ENCODE data around the gene MESP2. TPM values are rescaled to one million over a fixed set of nuclear protein-coding genes. Genes with fewer than 3 reads are reported as not detected.

MESP2 gene
- under 1 TPM; 0.27 to 0.47 (median 0.38) TPM for polyA plus RNA-seq (ENCODE audit: insufficient read length in 4 of 4)

DNA sequence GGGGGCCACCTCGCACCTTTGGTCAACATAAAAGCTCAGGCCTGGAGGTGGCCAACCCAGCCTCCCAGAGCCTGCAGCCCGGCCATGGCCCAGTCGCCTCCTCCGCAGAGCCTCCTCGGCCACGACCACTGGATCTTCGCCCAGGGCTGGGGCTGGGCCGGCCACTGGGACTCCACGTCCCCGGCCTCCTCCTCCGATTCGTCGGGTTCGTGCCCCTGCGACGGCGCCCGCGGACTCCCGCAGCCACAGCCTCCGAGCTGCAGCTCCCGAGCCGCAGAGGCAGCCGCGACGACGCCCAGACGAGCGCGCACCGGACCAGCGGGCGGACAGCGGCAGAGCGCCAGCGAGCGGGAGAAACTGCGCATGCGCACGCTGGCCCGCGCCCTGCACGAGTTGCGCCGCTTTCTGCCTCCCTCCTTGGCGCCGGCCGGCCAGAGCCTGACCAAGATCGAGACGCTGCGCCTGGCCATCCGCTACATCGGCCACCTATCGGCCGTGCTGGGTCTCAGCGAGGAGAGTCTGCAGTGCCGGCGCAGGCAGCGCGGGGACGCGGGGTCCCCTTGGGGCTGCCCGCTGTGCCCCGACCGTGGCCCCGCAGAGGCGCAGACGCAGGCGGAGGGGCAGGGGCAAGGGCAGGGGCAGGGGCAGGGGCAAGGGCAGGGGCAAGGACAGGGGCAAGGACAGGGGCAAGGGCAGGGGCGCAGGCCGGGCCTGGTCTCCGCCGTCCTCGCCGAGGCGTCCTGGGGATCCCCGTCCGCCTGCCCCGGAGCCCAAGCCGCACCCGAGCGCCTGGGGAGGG, at the start of gene MESP2:
Gene MESP2 (plus strand): TSS at position 59 of the 799 bp plus-strand sequence. CDS start 26 bp downstream, at position 85.
- peak; percentile 48 to 71 (median 64) for DNase-seq (ENCODE audit: low read depth in 4 of 4, low spot score in 2 of 4)

DNA sequence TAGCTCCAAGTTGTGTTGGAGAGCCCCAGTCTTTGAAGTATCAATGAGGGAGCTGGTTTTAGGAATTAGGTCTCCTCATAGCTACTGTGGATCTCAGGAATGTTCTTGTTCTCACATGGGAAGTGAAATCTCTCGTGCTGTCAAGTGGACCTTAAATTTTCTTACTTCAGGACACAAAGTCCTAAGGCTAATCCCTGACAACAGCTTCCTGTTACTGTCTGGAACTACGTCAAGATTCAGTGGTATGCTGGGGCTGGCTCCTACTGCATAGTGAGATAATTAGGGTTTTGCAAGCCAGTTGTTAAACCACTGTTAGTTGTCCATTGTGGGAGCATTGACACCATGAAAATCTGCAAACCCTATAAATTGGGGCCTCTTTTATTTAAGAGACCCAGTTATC, 47.9 kb upstream of the MESP2 start:
- no peak for DNase-seq (ENCODE audit: low read depth in 4 of 4, low spot score in 2 of 4)

DNA sequence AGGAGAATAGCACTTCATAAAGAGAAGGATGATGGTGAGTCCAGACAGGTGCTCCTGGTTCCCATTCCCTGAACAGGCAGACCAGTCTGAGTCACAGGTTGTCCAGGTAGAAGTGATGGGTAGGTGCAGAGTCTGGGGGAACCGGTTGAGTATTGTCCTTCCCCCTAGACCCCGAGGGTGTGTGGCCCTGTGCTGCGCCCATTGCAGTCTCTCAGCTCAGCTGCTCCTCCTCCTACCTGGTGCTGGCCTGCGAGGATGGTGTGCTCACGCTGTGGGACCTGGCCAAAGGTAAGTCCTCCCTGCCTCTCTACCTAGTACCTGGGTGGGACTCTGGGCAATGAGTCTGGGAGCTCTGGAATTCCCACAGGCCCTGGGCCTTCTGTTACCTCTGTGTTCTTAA, 44.9 kb upstream of the MESP2 start:
- no peak for DNase-seq (ENCODE audit: low read depth in 4 of 4, low spot score in 2 of 4)

GRCh38 chr15:89732451-89733172, 43.5 kb upstream of the MESP2 start:
- DNase-seq (ENCODE audit: low read depth in 4 of 4, low spot score in 2 of 4): no peak

GRCh38 chr15:89735773-89736172, 40.4 kb upstream of the MESP2 start:
- no peak for DNase-seq (ENCODE audit: low read depth in 4 of 4, low spot score in 2 of 4)

GRCh38 chr15:89740137-89740536, 36.0 kb upstream of the MESP2 start:
- peak in 2 of 4 donors; percentile 57 to 66 for DNase-seq (ENCODE audit: low read depth in 4 of 4, low spot score in 2 of 4)

- no peak for DNase-seq (ENCODE audit: low read depth in 4 of 4, low spot score in 2 of 4)
Measured at GRCh38 chr15:89743011-89743410, 33.1 kb upstream of the MESP2 start.

GRCh38 chr15:89743594-89743993, 32.5 kb upstream of the MESP2 start:
- no peak for DNase-seq (ENCODE audit: low read depth in 4 of 4, low spot score in 2 of 4)

DNA sequence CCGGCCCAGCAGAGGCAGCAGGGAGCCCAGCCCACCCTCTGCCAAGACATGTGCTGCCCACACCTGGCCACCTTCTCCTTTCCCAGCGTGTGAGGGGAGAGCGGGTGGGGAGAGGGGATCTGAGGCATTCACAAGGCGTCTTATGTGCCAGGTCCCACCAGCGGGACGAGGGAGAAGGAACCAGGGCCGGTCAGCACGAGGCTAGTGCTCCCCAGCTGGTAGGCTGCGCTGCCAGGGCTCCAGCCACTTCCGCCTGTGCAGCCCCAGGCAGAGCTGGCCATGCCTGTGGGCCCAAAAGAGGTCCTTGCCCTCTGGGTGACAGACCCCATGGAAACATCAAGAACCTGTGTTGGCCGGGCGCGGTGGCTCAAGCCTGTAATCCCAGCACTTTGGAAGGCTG, 31.0 kb upstream of the MESP2 start:
- no peak for DNase-seq (ENCODE audit: low read depth in 4 of 4, low spot score in 2 of 4)

GRCh38 chr15:89745768-89746167, 30.4 kb upstream of the MESP2 start:
- DNase-seq (ENCODE audit: low read depth in 4 of 4, low spot score in 2 of 4): no peak

- no peak for DNase-seq (ENCODE audit: low read depth in 4 of 4, low spot score in 2 of 4)
Measured at GRCh38 chr15:89746386-89746780, 29.7 kb upstream of the MESP2 start.

DNA sequence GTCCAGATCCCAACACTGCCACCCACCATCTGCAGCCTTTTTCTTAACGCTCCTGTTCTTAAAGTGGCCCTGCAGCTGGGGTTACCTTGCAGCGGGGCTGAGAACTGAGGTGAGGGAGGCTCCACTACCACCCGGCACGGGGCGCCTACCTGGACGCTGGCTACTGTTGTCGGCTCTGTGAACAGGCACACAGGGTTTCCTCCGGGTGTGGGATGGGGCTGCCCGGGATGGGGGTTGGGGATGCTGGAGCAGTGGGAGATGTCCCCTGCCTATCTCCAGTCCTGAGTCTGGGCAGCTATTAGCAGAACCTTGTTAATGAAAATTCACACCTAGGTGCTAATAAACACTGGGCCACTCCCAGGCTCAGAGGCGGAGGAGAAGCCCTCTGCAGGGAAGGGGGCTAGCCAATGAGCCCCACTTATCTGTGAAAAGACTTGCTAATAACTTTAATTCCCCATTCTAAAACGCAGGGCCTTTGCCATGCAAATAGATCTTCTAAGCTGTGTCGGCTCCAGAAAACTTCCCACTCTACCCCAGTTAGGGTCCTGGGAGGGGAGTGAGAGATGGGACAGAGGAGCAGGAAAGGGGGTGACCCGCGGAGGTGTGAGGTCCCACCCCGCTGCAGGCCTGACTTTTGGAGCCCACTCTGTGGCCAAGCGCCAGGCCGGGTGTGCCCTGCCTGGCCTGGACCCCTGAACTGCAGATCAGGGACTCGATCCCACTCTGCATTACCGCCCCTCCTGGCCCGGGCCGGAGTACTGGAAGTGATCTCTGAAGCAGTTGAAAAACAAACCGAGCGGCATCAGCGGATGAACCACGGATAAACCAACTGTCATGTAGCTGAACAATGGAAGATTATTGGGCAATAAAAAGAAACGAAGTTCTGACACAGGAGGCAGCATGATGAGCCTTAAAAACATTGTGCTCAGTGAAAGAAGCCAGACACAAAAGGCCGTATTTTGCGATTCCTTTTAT, 28.1 kb upstream of the MESP2 start:
- DNase-seq (ENCODE audit: low read depth in 4 of 4, low spot score in 2 of 4): no peak

GRCh38 chr15:89749054-89749453, 27.1 kb upstream of the MESP2 start:
- DNase-seq (ENCODE audit: low read depth in 4 of 4, low spot score in 2 of 4): no peak

GRCh38 chr15:89749526-89749925, 26.6 kb upstream of the MESP2 start:
- DNase-seq (ENCODE audit: low read depth in 4 of 4, low spot score in 2 of 4): no peak

GRCh38 chr15:89749951-89750559, 26.1 kb upstream of the MESP2 start:
- no peak for DNase-seq (ENCODE audit: low read depth in 4 of 4, low spot score in 2 of 4)

GRCh38 chr15:89750560-89751542, 25.3 kb upstream of the MESP2 start, which contains the start of gene MESP1:
MESP1 (minus strand) TSS chr15:89751249; CDS start chr15:89751231, 18 bp downstream.
- DNase-seq (ENCODE audit: low read depth in 4 of 4, low spot score in 2 of 4): peak; percentile 62 to 85 (median 78)

DNA sequence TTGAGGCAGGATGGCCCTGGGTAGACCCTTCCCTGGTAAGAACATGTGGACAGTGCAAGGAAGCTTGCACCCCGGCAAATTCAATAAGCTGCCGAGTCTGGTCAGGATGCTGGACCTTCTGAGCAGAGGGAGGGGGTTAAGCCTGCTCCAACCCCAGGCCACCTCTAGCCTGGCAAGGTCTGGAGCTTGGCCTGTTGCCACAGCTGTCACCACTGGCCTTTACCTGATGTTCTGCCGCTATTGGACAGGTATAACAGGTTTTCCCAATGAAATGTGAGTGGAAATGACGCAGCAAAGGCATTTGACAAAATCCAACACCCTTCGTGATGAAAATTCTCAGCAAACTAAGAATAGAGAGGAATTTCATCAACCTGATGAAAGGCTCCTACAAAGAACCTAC, 24.4 kb upstream of the MESP2 start:
- DNase-seq (ENCODE audit: low read depth in 4 of 4, low spot score in 2 of 4): no peak

DNA sequence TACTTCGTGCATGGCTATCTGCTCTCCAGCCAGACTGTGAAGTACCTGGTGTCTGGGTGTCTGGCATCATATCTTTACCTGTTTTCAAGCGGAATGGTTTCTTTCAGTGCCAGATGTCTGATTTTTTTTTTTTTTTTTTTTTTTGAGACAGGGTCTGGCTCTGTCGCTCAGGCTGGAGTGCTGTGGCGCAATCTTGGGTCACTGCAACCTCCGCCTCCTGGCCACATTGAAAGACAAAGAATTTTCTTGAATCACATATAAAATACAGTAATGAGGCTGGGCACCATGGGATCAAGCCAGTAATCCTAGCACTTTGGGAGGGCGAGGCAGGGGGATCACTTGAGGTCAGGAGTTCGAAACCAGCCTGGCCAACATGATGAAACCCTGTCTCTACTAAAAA, 22.3 kb upstream of the MESP2 start:
- DNase-seq (ENCODE audit: low read depth in 4 of 4, low spot score in 2 of 4): no peak

All from left renal cortex interstitium (tissue), 4 donors.